HUES64 (cell line): ENCODE results near the gene DDX6.
A peak's percentile ranks its signal among the peaks of the same experiment; 100 is the strongest.
"Not testable (repeated sequence)": the region's sequence is repeated elsewhere in the genome, so short reads cannot be mapped to it uniquely, and the experiment has no call there.

Experiments used
- H3K27ac ChIP-seq: 2 replicates; pipeline ENCODE4 v1.7.0; 2013; ENCODE audit warnings: low read depth, low read length, inconsistent platforms
- H3K27me3 ChIP-seq: 2 replicates; pipeline ENCODE4 v1.6.1; 2013; ENCODE audit warnings: mild to moderate bottlenecking, low read length; ENCODE audit not compliant: insufficient read depth
- H3K36me3 ChIP-seq: 2 replicates; pipeline ENCODE4 v1.6.1; 2013; ENCODE audit warnings: mild to moderate bottlenecking, low read length; ENCODE audit not compliant: insufficient read depth
- H3K4me1 ChIP-seq: 2 replicates; pipeline ENCODE4 v1.6.1; 2013; ENCODE audit warnings: mild to moderate bottlenecking, low read length, moderate library complexity; ENCODE audit not compliant: insufficient read depth
- H3K4me3 ChIP-seq: 2 replicates; pipeline ENCODE4 v1.5.1; 2013; ENCODE audit warnings: mild to moderate bottlenecking, low read length, moderate library complexity
- H3K9ac ChIP-seq: 2 replicates; pipeline ENCODE4 v1.6.1; 2013; ENCODE audit warnings: mild to moderate bottlenecking, low read depth, low read length
- H3K9me3 ChIP-seq: 2 replicates; pipeline ENCODE4 v1.6.1; 2013; ENCODE audit warnings: low read depth, low read length; ENCODE audit not compliant: insufficient read depth
- WGBS: fragments of 150-250, 120-280 bp; methylation state at CpG from one replicate; pipeline ENCODE4 v1.1.7; 2013; ENCODE audit warnings: missing lambda C conversion rate; 5-methylcytosine and 5-hydroxymethylcytosine counted together

DDX6 gene

GRCh38 chr11:118789501-118790356 lies 1.2 kb downstream of the DDX6 start:
- H3K9me3 ChIP-seq = no peaks in the 10 kb centered on the region
- peak overlapping the region; percentile 83 for H3K27ac ChIP-seq
- H3K4me3 ChIP-seq = peak overlapping the region; percentile 78
- H3K36me3 ChIP-seq = peaks cover 21% of the 10 kb centered on the region
- 8% methylated on average over 18 of the region's 18 CpGs for WGBS
- peak overlapping the region; percentile 93 for H3K9ac ChIP-seq
- no peaks in the 10 kb centered on the region for H3K27me3 ChIP-seq
- H3K4me1 ChIP-seq = peaks cover 16% of the 10 kb centered on the region

- peaks cover 5% of the 10 kb centered on the region; the same call in 1 of the 2 replicates for H3K4me1 ChIP-seq
- no peak overlapping the region for H3K4me3 ChIP-seq
- no peak overlapping the region for H3K9ac ChIP-seq
- H3K27me3 ChIP-seq = no peaks in the 10 kb centered on the region
- WGBS = 87% methylated on average over 2 of the region's 2 CpGs
- no peak overlapping the region for H3K27ac ChIP-seq
- H3K9me3 ChIP-seq = no peaks in the 10 kb centered on the region
- H3K36me3 ChIP-seq = peaks cover 52% of the 10 kb centered on the region
Observed at GRCh38 chr11:118786657-118787056, 4.3 kb downstream of the DDX6 start.

GRCh38 chr11:118785362-118785761 lies 5.6 kb downstream of the DDX6 start:
- no peaks in the 10 kb centered on the region for H3K27me3 ChIP-seq
- peaks cover 65% of the 10 kb centered on the region for H3K36me3 ChIP-seq
- H3K4me3 ChIP-seq = no peak overlapping the region
- WGBS = 98% methylated on average over 3 of the region's 3 CpGs
- peaks cover 5% of the 10 kb centered on the region; the same call in 1 of the 2 replicates for H3K4me1 ChIP-seq
- H3K27ac ChIP-seq = no peak overlapping the region
- no peak overlapping the region for H3K9ac ChIP-seq
- no peaks in the 10 kb centered on the region for H3K9me3 ChIP-seq

- H3K9me3 ChIP-seq = no peaks in the 10 kb centered on the region
- H3K36me3 ChIP-seq = peaks cover 79% of the 10 kb centered on the region
- peaks cover 5% of the 10 kb centered on the region; the same call in 1 of the 2 replicates for H3K4me1 ChIP-seq
- H3K4me3 ChIP-seq = no peak overlapping the region
- WGBS = 97% methylated on average over 6 of the region's 8 CpGs
- no peaks in the 10 kb centered on the region for H3K27me3 ChIP-seq
- H3K27ac ChIP-seq = no peak overlapping the region
- H3K9ac ChIP-seq = no peak overlapping the region
Observed at GRCh38 chr11:118783724-118784495, 7.1 kb downstream of the DDX6 start.

- H3K9me3 ChIP-seq, H3K27ac ChIP-seq, H3K4me1 ChIP-seq, H3K27me3 ChIP-seq, H3K9ac ChIP-seq, H3K4me3 ChIP-seq: not testable (repeated sequence)
- WGBS = 93% methylated on average over 5 of the region's 5 CpGs
- peaks cover 85% of the 10 kb centered on the region for H3K36me3 ChIP-seq
Observed at GRCh38 chr11:118783324-118783723, 7.6 kb downstream of the DDX6 start.

- Histone ChIP-seq H3K27ac (no peak overlapping the region), H3K4me3 (no peak overlapping the region), H3K4me1 (no peaks in the 10 kb centered on the region), H3K9ac (no peak overlapping the region), H3K27me3 (no peaks in the 10 kb centered on the region), H3K9me3 (no peaks in the 10 kb centered on the region), H3K36me3 (peaks cover 99% of the 10 kb centered on the region)
- 95% methylated on average over 4 of the region's 5 CpGs for WGBS
Observed at GRCh38 chr11:118778898-118779297, 12.1 kb downstream of the DDX6 start.

GRCh38 chr11:118774032-118774431 lies 16.9 kb downstream of the DDX6 start:
- no peak overlapping the region for H3K4me3 ChIP-seq
- H3K36me3 ChIP-seq = peaks cover 93% of the 10 kb centered on the region
- WGBS = 98% methylated on average over 4 of the region's 4 CpGs
- no peaks in the 10 kb centered on the region for H3K9me3 ChIP-seq
- peaks cover 4% of the 10 kb centered on the region; the same call in 1 of the 2 replicates for H3K4me1 ChIP-seq
- no peak overlapping the region for H3K27ac ChIP-seq
- H3K9ac ChIP-seq = no peak overlapping the region
- no peaks in the 10 kb centered on the region for H3K27me3 ChIP-seq

- Histone ChIP-seq H3K36me3 (peaks cover 93% of the 10 kb centered on the region), H3K9ac (no peak overlapping the region), H3K27ac (no peak overlapping the region), H3K4me3 (no peak overlapping the region), H3K9me3 (no peaks in the 10 kb centered on the region), H3K4me1 (peaks cover 4% of the 10 kb centered on the region; the same call in 1 of the 2 replicates), H3K27me3 (no peaks in the 10 kb centered on the region)
- 91% methylated on average over 4 of the region's 4 CpGs for WGBS
Observed at GRCh38 chr11:118771547-118772288, 19.2 kb downstream of the DDX6 start.

GRCh38 chr11:118768690-118769089 lies 22.3 kb downstream of the DDX6 start:
- H3K27ac ChIP-seq = no peak overlapping the region
- H3K4me3 ChIP-seq = no peak overlapping the region
- H3K9me3 ChIP-seq = no peaks in the 10 kb centered on the region
- H3K36me3 ChIP-seq = peaks cover 89% of the 10 kb centered on the region
- H3K9ac ChIP-seq = no peak overlapping the region
- WGBS = 93% methylated on average over 1 of the region's 3 CpGs
- H3K27me3 ChIP-seq = no peaks in the 10 kb centered on the region
- peaks cover 4% of the 10 kb centered on the region; the same call in 1 of the 2 replicates for H3K4me1 ChIP-seq

GRCh38 chr11:118766035-118766434 lies 24.9 kb downstream of the DDX6 start:
- WGBS = 96% methylated on average over 4 of the region's 4 CpGs
- no peak overlapping the region for H3K4me3 ChIP-seq
- H3K27ac ChIP-seq = no peak overlapping the region

More at GRCh38 chr11:118766035-118766434, 24.9 kb downstream of the DDX6 start:
- no peaks in the 10 kb centered on the region for H3K4me1 ChIP-seq
- H3K9ac ChIP-seq = no peak overlapping the region
- H3K9me3 ChIP-seq = no peaks in the 10 kb centered on the region
- H3K27me3 ChIP-seq = no peaks in the 10 kb centered on the region
- peaks cover 91% of the 10 kb centered on the region for H3K36me3 ChIP-seq
